HG03135 (cell line): ENCODE data around the gene FAM78B.

Experiments
- ATAC-seq: cut with Tn5 transposase; IDR thresholded peaks from one replicate; pipeline ENCODE4 v1.9.1; 2021; ENCODE audit warnings: mild to moderate bottlenecking, moderate library complexity; ENCODE audit not compliant: unreplicated experiment

Gene FAM78B

GRCh38 chr1:166164995-166165660, 1.7 kb downstream of the FAM78B start:
- ATAC-seq = no peak

GRCh38 chr1:166164646-166164994, 2.2 kb downstream of the FAM78B start:
- ATAC-seq = no peak

GRCh38 chr1:166159656-166160055, 7.1 kb downstream of the FAM78B start:
- no peak for ATAC-seq

GRCh38 chr1:166156674-166157073, 10.1 kb downstream of the FAM78B start:
- no peak for ATAC-seq

GRCh38 chr1:166155108-166155507, 11.7 kb downstream of the FAM78B start:
- no peak for ATAC-seq

GRCh38 chr1:166153525-166154314, 13.1 kb downstream of the FAM78B start:
- no peak for ATAC-seq

- no peak for ATAC-seq
These were observed 13.8 kb downstream of the FAM78B start for GRCh38 chr1:166152978-166153377.

GRCh38 chr1:166151804-166152203, 15.0 kb downstream of the FAM78B start:
- ATAC-seq = no peak

GRCh38 chr1:166145499-166145898, 21.3 kb downstream of the FAM78B start:
- ATAC-seq = no peak

- no peak for ATAC-seq
These were observed 24.8 kb downstream of the FAM78B start for GRCh38 chr1:166141969-166142368.

GRCh38 chr1:166140251-166140650, 26.6 kb downstream of the FAM78B start:
- no peak for ATAC-seq

- ATAC-seq = no peak
These were observed 27.1 kb downstream of the FAM78B start for GRCh38 chr1:166139735-166140134.

GRCh38 chr1:166136699-166137401, 30.0 kb downstream of the FAM78B start:
- ATAC-seq = no peak

- no peak for ATAC-seq
These were observed 30.6 kb downstream of the FAM78B start for GRCh38 chr1:166136222-166136621.

GRCh38 chr1:166133857-166134256, 32.9 kb downstream of the FAM78B start:
- no peak for ATAC-seq

- no peak for ATAC-seq
These were observed 33.4 kb downstream of the FAM78B start for GRCh38 chr1:166133276-166133841.

GRCh38 chr1:166132496-166132895, 34.3 kb downstream of the FAM78B start:
- no peak for ATAC-seq

GRCh38 chr1:166129006-166129405, 37.8 kb downstream of the FAM78B start:
- ATAC-seq = no peak

- no peak for ATAC-seq
These were observed 38.6 kb downstream of the FAM78B start for GRCh38 chr1:166128195-166128594.

- no peak for ATAC-seq
These were observed 39.8 kb downstream of the FAM78B start for GRCh38 chr1:166127003-166127402.

- no peak for ATAC-seq
These were observed 43.8 kb downstream of the FAM78B start for GRCh38 chr1:166122873-166123466.
